K562 (cell line): ENCODE measurements around the gene SPATA25. TPM values are rescaled to one million over a fixed set of nuclear protein-coding genes. Genes with fewer than 3 reads are reported as not detected.

Experiments used
- ATF7 ChIP-seq: fragments of 450-650 bp; IDR thresholded peaks from 2 replicates; pipeline ENCODE4 v1.7.1; 2014; ENCODE audit warnings: mild to moderate bottlenecking, moderate library complexity
- BRD9 ChIP-seq: fragments of 450-650 bp; IDR thresholded peaks from 2 replicates; pipeline ENCODE4 v1.6.1; 2018; ENCODE audit warnings: low read depth; ENCODE audit not compliant: partially characterized antibody
- CBFB ChIP-seq: sonication (generic); formaldehyde crosslinking; IDR thresholded peaks from 2 replicates; pipeline ENCODE4 v1.4.0; 2020; ENCODE audit warnings: mild to moderate bottlenecking, missing genetic modification reagents
- ELF2 ChIP-seq: fragments of 250-450 bp; sonication (Bioruptor Pico); IDR thresholded peaks from 2 replicates; pipeline ENCODE4 v1.5.0; 2021; ENCODE audit warnings: mild to moderate bottlenecking
- ETV1 ChIP-seq: fragments of 450-650 bp; conservative IDR thresholded peaks from 2 replicates; pipeline ENCODE4 v1.6.1; 2016; ENCODE audit warnings: missing genetic modification characterization, control low read depth, low read depth, missing compliant biosample characterization
- GABPA ChIP-seq: fragments of 200-800 bp; sonication (Bioruptor generic); conservative IDR thresholded peaks from 2 replicates; pipeline ENCODE4 v1.6.1; 2016; ENCODE audit warnings: low read depth, missing genetic modification characterization, missing compliant biosample characterization
- GABPB2 ChIP-seq: fragments of 250-450 bp; sonication (Bioruptor Pico); conservative IDR thresholded peaks from 2 replicates; pipeline ENCODE4 v1.5.1; 2021; ENCODE audit warnings: mild to moderate bottlenecking
- KHSRP ChIP-seq: fragments of 450-650 bp; IDR thresholded peaks from 2 replicates; pipeline ENCODE4 v1.6.1; 2017
- KLF13 ChIP-seq: fragments of 450-650 bp; IDR thresholded peaks from 2 replicates; pipeline ENCODE4 v1.6.1; 2016; ENCODE audit warnings: missing genetic modification characterization, low read depth, mild to moderate bottlenecking, missing compliant biosample characterization, moderate library complexity, borderline replicate concordance
- NEUROD1 ChIP-seq: fragments of 150-350 bp; IDR thresholded peaks from 2 replicates; pipeline ENCODE4 v1.6.1; 2014; ENCODE audit warnings: borderline replicate concordance, low read length, low read depth; ENCODE audit not compliant: partially characterized antibody
- NRF1 ChIP-seq, 2 experiments: fragments of 450-650 bp; IDR thresholded peaks in 1 of 2; conservative IDR thresholded peaks in 1 of 2; 2 replicates each; pipeline ENCODE4 v1.6.1; 2014; ENCODE audit warnings: mild to moderate bottlenecking in 2 of 2
- POLR2B ChIP-seq: fragments of 450-650 bp; IDR thresholded peaks from 2 replicates; pipeline ENCODE4 v1.6.1; 2018; ENCODE audit warnings: low read depth; ENCODE audit not compliant: partially characterized antibody
- RBM39 ChIP-seq: fragments of 200-400 bp; formaldehyde crosslinking; optimal IDR thresholded peaks from 2 replicates; pipeline ENCODE3; 2018; ENCODE audit warnings: low read depth, low read length
- RNF219 ChIP-seq: fragments of 250-450 bp; sonication (Bioruptor Pico); IDR thresholded peaks from 2 replicates; pipeline ENCODE4 v1.5.0; 2022; ENCODE audit warnings: mild to moderate bottlenecking
- SIN3B ChIP-seq: fragments of 450-650 bp; IDR thresholded peaks from 2 replicates; pipeline ENCODE4 v1.6.1; 2017; ENCODE audit warnings: low read depth, mild to moderate bottlenecking, moderate library complexity
- SPI1 ChIP-seq: IDR thresholded peaks from 2 replicates; pipeline ENCODE4 v1.6.1; 2011; ENCODE audit warnings: low read depth, low read length, control low read depth, borderline replicate concordance
- TCF3 ChIP-seq: sonication (generic); formaldehyde crosslinking; IDR thresholded peaks from 2 replicates; pipeline ENCODE4 v1.4.0; 2020; ENCODE audit warnings: mild to moderate bottlenecking, missing genetic modification reagents
- ZNF184 ChIP-seq: sonication (generic); formaldehyde crosslinking; IDR thresholded peaks from 2 replicates; pipeline ENCODE4 v1.5.0; 2020; ENCODE audit warnings: missing genetic modification reagents
- ZNF57 ChIP-seq: fragments of 450-650 bp; formaldehyde crosslinking; IDR thresholded peaks from 2 replicates; pipeline ENCODE4 v1.4.0; 2020; ENCODE audit warnings: mild to moderate bottlenecking, moderate library complexity
- ZNF780A ChIP-seq: fragments of 250-450 bp; sonication (Bioruptor Pico); IDR thresholded peaks from 2 replicates; pipeline ENCODE4 v1.5.0; 2021; ENCODE audit warnings: mild to moderate bottlenecking
- polyA plus RNA-seq, 8 experiments: library from polyadenylated mRNA; depleted of rRNA in 4 of 8; stranded (reverse) in 5 of 8; unstranded in 3 of 8; fragments of >200 nt; fragmentation: Nextera tagmentation in 2 of 8; fragmentation: Illumina TruSeq in 1 of 8; extraction: Ambion mirVana in 2 of 8; extraction: Trizol in 1 of 8; gene quantifications; 2 replicates each; pipeline versions ENCODE4 v1.2.1 to v1.2.3, GENCODE V29; 2011 to 2014; ENCODE audit warnings: inconsistent platforms in 1 of 8, missing spikeins in 1 of 8
- total RNA-seq, 7 experiments: library from RNA; depleted of rRNA in 6 of 7; stranded (reverse); fragments of >200 nt in 6 of 7; fragmentation: Illumina TruSeq in 2 of 7; extraction: Trizol in 2 of 7; gene quantifications; 2 replicates each; pipeline versions ENCODE4 v1.2.1 to v1.2.3, GENCODE V29; 2011 to 2021; ENCODE audit warnings: low replicate concordance in 1 of 7
- TF ChIP-seq, protein P1 (sequence below): fragments of 450-650 bp; IDR thresholded peaks from 2 replicates; pipeline ENCODE4 v1.6.1; 2016

The SPATA25 gene
- total and polyA plus RNA-seq, 9 of the 15 experiments (the other 6 are each of a cell fraction or from before 2014, with no cell fraction given) = 0.21 to 0.95 (median 0.53) TPM; not detected in 3

DNA sequence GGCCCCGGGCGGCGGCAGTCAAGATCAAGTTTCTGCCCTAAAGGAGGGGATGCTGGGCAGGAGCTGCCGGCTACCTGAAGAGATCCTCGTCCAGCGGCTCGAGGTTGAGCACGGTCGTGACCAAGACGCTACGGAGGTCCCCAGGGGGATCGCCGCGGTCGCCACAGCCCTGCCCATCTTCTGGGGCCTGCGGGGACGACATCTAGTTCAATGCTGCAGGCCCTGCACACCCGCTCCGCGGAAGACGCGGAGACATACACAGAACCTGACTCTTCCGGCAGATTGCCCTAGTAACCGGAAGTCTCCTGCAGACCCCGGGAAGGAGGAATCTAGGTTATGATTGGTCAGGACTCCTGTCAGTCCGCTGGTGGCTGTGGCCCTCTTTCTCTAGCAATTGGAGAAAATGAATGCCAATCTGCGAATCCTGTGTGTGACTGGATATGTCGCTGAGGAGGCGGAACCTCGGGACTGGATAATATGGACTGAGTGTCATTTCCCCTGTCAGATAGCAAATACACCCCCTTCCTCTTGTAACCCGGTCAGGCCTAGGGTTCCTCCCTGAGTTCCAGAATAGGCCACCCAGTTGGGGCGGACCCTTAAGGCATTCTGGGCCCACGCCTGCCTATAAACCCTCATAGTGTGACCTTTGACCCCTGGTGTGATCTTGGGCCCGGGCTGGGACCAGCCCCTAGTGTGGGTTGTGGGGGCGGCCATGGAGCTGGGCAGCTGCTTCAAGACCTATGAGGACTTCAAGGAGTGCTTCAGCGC is 30.1 kb downstream of the SPATA25 start, which contains the start of the genes ACOT8 and ZSWIM3 (continued):
- TF ChIP-seq RNF219 = no peak
- peak; percentile 59; the same call in 1 of the 2 replicates for TF ChIP-seq SPI1
- TF ChIP-seq, protein P1, sequence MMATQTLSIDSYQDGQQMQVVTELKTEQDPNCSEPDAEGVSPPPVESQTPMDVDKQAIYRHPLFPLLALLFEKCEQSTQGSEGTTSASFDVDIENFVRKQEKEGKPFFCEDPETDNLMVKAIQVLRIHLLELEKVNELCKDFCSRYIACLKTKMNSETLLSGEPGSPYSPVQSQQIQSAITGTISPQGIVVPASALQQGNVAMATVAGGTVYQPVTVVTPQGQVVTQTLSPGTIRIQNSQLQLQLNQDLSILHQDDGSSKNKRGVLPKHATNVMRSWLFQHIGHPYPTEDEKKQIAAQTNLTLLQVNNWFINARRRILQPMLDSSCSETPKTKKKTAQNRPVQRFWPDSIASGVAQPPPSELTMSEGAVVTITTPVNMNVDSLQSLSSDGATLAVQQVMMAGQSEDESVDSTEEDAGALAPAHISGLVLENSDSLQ = peak; percentile 100
- no peak for TF ChIP-seq GABPB2 (CRISPR knock-in tag)
- TF ChIP-seq ELF2 = peak; percentile 60
- TF ChIP-seq NEUROD1 = peak; percentile 99
- TF ChIP-seq ETV1 (tag) = 0 out of 2 replicates have a peak, but pooled peaks have one; percentile 52
- peak; percentile 59 for TF ChIP-seq POLR2B
- TF ChIP-seq GABPA (tag) = peak; percentile 98
- TF ChIP-seq RBM39 = no peak
- TF ChIP-seq ZNF184 (CRISPR knock-in tag) = no peak
- peak; percentile 62 for TF ChIP-seq SIN3B
- no peak for TF ChIP-seq TCF3 (CRISPR knock-in tag)
- no peak for TF ChIP-seq KHSRP
- no peak for TF ChIP-seq ZNF780A
- TF ChIP-seq ATF7 = peak; percentile 88
- peak; percentile 22 for TF ChIP-seq BRD9
- TF ChIP-seq CBFB (CRISPR knock-in tag) = no peak
- TF ChIP-seq ZNF57 (CRISPR knock-in tag) = 0 out of 2 replicates have a peak, but pooled peaks have one; percentile 35
- peak in 1 of 2 experiments; percentile 36; a peak in 3 of 4 replicates for TF ChIP-seq NRF1 (conservative IDR thresholded peaks at IDR 0.05 in 1 of 2, IDR thresholded peaks at IDR 0.05 in 1 of 2)
- 0 out of 2 replicates have a peak, but pooled peaks have one; percentile 48 for TF ChIP-seq KLF13 (tag)
